T follicular helper cell (primary cell): ENCODE results near the gene SMG9.
A peak's percentile ranks its signal among the peaks of the same experiment; 100 is the strongest.

ENCODE experiments used
- DNase-seq: peaks from one replicate; pipeline ENCODE4 v3.0.0-alpha.2; 2020; ENCODE audit warnings: low read depth

Gene SMG9

GRCh38 chr19:43759515-43759914, 4.8 kb upstream of the SMG9 start:
- no peak for DNase-seq

- peak; percentile 69 for DNase-seq
Observed at GRCh38 chr19:43755256-43755801, 567 bp upstream of the SMG9 start.

GRCh38 chr19:43754253-43754502, 584 bp downstream of the SMG9 start:
- no peak for DNase-seq

GRCh38 chr19:43752287-43752875, 2.4 kb downstream of the SMG9 start:
- no peak for DNase-seq

GRCh38 chr19:43751466-43752220, 3.1 kb downstream of the SMG9 start:
- no peak for DNase-seq

- DNase-seq: no peak
Observed at GRCh38 chr19:43749898-43750297, 4.9 kb downstream of the SMG9 start.

GRCh38 chr19:43749152-43749551, 5.6 kb downstream of the SMG9 start:
- DNase-seq: no peak

- DNase-seq: no peak
Observed at GRCh38 chr19:43748685-43749084, 6.1 kb downstream of the SMG9 start.

- DNase-seq: no peak
Observed at GRCh38 chr19:43748205-43748594, 6.6 kb downstream of the SMG9 start.

- DNase-seq: no peak
Observed at GRCh38 chr19:43747557-43748204, 7.1 kb downstream of the SMG9 start.

GRCh38 chr19:43743059-43743458, 11.7 kb downstream of the SMG9 start:
- no peak for DNase-seq

GRCh38 chr19:43741075-43741825, 13.5 kb downstream of the SMG9 start:
- no peak for DNase-seq

GRCh38 chr19:43739439-43740235, 15.1 kb downstream of the SMG9 start:
- DNase-seq: no peak

- no peak for DNase-seq
Observed at GRCh38 chr19:43738780-43739211, 16.0 kb downstream of the SMG9 start.

- DNase-seq: no peak
Observed at GRCh38 chr19:43735957-43736356, 18.8 kb downstream of the SMG9 start.

- no peak for DNase-seq
Observed at GRCh38 chr19:43735013-43735412, 19.7 kb downstream of the SMG9 start.

GRCh38 chr19:43731846-43732245, 22.9 kb downstream of the SMG9 start:
- no peak for DNase-seq

- no peak for DNase-seq
Observed at GRCh38 chr19:43731346-43731745, 23.4 kb downstream of the SMG9 start.

GRCh38 chr19:43729919-43730318, 24.8 kb downstream of the SMG9 start:
- no peak for DNase-seq

GRCh38 chr19:43727593-43727853, 27.2 kb downstream of the SMG9 start:
- no peak for DNase-seq

- no peak for DNase-seq
Observed at GRCh38 chr19:43726736-43727592, 27.8 kb downstream of the SMG9 start.
